HG03460 (cell line): ENCODE results near the gene RNPS1.

Experiments
- ATAC-seq: cut with Tn5 transposase; IDR thresholded peaks from one replicate; pipeline ENCODE4 v1.9.1; 2021; ENCODE audit not compliant: unreplicated experiment

The RNPS1 gene

DNA sequence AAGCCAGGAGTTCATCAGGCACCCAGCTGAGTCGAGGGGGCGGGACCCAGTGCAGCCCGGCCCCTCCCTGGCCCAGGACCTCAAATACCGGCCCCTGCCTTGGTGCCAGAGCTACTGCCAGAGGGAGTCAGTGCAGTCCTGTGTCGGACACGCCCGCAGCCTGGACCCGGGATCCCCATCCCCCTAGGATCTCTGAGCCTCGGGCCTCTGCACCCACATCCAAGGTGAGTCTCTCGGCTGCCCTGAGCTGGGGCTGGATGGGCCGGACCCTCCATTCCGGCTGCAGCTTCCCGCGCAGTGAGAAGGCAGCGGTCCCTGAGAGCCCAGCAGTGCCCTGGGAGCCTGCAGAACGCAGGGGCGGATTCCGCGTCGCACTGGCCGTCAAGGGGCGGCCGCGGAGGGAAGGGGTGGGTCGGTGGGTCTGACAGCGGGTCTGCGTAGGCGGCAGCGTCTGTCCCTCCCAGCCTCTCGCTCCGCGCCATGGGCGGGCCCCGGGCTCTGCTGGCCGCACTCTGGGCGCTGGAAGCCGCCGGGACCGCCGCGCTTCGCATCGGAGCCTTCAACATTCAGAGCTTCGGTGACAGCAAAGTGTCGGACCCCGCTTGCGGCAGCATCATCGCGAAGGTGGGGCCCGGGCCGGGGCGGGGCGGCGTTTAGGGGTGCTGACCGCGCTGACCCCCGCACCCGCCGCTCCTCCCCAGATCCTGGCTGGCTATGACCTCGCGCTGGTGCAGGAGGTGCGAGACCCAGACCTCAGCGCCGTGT lies 31.4 kb downstream of the RNPS1 start, which contains the start of gene DNASE1L2:
TSS of gene DNASE1L2 (plus strand) at position 108 of the 765 bp plus-strand sequence. CDS start at position 481, 373 bp downstream.
- no peak for ATAC-seq

DNA sequence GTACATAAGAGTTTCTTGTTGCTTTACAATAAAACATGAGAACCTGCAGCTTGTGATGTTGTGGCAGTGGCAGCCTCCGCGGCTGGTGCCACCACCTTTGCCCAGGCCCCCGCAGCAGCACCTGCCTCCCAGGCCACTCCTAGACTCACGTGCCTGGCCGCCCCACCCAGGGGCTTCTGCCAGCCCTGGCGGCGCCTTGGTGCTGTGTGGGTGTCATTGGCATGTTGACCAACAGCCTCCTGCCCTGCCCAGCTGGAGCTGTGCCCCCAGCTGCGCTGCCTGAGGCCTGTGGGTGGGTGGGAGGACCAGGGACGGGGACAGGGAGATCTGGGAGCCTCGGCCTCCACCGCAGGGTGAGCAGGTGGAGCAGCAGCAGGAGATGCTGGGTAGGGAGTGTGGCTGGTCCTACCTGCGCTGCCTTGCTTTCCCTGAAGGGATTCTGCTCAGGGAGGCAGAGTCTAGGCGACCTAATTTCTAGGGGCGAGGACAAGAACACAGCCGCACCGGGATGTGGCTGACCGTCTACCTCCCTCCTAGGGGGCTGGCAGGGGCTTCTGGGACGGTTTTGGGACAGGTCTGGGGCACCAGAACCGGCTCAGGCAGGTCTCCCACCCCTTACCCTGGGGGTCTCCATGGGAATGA lies 32.1 kb downstream of the RNPS1 start:
- no peak for ATAC-seq

DNA sequence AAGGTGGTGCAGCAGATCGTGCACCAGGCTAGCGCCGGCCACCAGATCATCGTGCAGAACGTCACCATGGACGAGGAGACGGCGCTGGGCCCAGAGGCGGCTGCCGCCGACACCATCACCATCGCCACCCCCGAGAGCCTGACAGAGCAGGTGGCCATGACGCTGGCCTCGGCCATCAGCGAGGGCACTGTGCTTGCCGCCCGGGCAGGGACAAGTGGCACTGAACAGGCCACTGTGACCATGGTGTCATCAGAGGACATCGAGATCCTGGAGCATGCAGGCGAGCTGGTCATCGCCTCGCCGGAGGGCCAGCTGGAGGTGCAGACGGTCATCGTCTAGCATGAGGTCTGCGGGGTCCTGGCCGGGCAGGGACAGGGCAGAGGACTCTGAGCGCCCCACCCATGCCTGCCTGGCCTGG lies 32.7 kb downstream of the RNPS1 start:
- no peak for ATAC-seq

DNA sequence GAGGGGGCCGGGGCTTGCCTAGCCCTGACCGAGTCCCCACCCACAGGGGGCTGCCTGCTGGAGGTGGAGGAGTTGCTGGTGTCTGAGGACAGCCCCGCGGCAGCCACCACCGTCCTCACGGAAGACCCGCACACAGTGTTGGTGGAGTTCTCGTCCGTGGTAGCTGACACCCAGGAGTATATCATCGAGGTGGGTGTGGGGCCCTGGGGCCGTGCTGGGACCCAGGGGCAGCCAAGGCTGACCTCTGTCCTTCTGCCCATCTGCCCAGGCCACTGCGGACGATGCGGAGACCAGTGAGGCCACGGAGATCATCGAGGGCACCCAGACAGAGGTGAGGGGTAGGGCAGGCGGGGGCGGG lies 33.1 kb downstream of the RNPS1 start:
- no peak for ATAC-seq

DNA sequence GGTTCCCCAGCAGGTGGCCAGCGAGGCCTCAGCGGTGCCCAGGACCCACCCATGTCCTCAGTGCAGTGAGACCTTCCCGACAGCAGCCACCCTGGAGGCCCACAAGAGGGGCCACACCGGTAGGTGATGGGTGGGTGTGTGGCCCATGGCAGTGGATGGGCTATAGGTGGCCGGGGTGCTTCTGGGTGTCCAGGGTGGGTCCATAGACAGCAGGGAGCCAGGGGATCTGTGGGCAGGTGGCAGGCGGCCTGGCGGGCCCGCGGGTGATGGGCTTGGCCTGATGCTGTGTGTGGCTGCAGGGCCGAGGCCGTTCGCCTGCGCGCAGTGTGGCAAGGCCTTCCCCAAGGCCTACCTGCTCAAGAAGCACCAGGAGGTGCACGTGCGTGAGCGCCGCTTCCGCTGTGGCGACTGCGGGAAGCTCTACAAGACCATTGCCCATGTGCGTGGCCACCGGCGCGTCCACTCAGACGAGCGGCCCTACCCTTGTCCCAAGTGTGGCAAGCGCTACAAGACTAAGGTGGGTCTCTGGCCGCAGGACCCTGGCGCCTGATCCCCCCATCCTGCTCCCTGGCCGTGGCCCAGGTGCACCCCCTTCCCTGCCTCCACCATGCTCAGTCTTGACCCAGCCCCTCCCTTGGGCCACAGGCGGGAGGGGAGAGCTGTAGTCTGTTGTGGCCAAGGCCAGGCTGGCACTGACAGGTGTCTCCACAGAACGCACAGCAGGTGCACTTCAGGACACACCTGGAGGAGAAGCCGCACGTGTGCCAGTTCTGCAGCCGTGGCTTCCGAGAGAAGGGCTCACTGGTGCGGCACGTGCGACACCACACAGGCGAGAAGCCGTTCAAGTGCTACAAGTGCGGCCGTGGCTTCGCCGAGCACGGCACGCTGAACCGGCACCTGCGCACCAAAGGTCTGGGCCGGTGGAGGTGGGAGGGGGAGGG lies 33.8 kb downstream of the RNPS1 start:
- no peak for ATAC-seq

DNA sequence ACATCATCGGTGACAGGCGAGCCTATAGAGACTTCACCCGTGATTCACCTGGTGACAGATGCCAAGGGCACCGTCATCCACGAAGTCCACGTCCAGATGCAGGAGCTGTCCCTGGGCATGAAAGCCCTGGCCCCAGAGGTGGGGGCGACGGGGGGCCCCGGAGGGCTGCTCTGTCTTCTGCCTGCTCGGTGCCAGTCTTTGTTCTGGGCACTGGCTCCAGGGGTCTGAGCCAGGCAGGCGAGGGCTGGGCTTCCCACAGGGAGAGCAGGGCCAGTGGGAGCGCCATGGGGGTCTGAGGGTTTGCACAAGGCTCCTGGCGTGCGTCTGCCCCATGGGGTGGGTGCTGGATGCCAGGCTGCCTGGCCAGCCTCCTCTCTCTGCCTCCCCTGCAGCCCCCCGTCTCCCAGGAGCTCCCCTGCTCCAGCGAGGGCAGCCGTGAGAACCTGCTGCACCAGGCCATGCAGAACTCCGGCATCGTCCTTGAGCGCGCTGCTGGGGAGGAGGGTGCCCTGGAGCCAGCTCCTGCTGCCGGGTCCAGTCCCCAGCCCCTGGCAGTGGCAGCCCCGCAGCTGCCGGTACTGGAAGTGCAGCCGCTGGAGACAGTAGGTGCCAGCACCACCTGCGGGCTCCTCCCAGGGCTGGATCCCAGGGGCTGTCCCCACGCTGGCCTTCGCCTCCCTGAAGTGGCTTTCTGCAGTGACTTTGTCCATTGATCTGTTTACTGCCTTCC lies 34.7 kb downstream of the RNPS1 start:
- ATAC-seq, result no peak

DNA sequence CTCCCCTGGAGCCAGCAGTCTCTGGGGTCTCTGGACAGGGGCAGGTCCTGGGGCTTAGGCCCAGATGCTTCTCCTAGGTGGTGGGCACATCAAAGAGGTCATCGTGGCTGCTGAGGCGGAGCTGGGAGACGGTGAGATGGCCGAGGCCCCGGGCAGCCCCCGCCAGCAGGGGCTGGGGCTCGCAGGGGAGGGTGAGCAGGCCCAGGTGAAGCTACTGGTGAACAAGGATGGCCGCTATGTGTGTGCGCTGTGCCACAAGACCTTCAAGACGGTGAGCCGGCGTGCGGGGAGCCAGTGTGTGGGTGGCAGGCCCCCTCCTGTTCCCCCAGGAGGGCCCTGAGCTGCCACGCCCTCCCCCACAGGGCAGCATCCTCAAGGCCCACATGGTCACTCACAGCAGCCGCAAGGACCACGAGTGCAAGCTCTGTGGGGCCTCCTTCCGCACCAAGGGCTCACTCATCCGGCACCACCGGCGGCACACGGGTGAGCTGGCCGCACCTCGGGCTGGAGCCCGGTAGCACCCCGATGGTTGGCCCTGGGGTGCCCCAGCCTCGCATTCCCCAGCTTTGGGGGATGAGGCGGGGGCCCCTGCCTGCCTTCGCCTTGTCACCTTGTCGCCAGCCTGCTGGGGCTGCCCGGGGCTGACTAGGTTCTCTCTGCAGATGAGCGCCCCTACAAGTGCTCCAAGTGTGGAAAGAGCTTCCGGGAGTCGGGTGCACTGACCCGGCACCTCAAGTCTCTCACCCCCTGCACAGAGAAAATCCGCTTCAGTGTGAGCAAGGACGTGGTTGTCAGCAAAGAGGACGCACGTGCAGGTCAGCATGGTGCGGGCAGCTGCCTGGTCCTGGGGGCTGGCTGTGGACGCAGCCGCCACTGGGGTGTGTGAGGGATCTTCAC lies 35.6 kb downstream of the RNPS1 start:
- no peak for ATAC-seq

DNA sequence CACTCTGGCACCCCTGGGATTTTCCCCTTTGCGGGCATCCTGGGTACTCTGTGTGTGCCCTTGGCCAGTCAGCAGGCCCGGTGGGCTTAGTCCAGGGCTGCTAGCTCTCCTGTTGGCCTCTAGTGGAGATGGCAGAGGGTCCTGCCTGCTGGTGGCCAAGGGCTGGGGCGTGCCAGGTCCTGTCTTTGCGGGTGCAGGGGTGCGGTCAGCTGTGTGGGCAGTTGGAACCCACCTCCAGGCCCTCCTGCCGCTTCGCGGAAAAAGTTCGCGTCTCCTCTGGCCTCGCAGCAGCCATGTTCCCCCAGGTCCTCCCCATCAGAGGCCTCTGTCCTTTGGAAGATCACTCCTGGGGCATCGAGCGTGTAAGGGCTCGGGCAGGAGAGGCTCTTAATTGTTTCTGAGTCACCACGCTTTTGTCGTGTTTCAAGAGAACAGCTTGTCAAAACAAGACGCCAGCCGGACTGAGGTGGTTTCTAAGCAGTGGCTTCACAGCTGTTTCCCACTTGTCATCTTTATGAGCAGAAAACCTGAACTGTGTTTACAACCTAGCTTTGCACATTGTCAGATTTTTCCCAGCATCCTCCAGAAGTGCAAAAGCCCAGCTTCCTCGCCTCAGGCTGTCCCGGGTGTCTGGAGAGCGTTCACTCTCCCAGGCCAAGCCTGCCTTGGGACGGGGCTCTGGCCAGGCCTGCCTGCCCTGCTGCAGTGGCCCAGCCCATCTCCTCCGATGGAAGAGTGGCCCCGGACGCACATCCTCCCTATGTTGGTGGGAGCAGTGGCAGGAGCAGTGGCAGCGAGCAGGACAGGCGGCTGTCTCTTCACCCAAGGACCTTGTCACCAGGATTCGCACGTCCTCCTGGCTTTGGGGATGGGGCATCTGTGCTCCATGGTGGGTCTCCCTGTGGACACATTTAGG lies 36.7 kb downstream of the RNPS1 start:
- ATAC-seq, result no peak

DNA sequence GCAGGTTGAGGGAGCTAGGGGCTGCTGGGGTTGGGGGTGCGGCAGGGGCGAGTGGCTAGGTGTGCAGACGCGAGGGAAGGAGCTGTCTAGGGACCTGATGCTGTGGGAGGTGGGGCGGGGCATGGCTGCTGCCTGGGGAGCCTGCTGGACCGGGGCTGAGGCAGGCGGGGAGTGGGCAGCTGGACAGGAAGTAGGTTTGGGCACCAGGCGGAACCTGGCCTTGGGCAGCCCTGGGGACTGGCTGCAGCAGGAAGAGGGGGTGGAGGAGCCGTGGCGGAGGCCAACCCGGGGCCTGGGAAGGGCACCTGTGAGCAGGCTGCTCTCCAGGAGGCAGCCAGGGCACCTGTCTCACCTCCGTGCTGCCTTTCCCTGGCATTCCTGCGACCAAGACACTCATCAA lies 37.5 kb downstream of the RNPS1 start:
- no peak for ATAC-seq

DNA sequence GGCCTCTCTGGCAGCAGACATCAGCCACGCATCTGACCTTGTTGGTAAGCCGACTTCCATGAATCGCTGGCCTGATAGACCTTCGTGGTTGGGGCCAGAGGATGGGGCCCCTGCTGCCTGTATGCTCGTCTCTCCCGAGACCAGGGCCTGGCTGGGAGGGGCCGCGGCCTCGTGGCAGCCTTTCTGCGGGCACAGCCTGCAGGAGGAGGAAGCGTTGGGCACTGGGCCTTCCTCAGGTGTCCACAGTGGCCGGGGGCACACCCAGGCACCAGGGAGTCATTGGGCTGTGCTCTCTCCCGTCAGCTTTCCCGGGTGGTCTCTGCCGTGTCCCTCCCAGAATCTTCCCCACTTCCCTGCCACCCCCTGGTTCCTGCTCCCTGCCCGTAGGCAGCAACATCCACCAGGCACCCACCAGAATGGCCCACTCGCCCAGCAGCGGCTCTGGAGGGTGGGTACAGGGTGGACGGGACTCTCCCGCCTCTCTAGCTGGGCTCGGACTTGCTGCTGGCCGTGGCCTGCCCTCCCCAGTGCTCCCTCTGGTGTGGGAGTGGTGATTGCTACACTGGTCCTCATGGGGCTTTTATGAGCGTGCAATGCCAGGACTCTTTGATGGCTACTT lies 38.2 kb downstream of the RNPS1 start:
- no peak for ATAC-seq

DNA sequence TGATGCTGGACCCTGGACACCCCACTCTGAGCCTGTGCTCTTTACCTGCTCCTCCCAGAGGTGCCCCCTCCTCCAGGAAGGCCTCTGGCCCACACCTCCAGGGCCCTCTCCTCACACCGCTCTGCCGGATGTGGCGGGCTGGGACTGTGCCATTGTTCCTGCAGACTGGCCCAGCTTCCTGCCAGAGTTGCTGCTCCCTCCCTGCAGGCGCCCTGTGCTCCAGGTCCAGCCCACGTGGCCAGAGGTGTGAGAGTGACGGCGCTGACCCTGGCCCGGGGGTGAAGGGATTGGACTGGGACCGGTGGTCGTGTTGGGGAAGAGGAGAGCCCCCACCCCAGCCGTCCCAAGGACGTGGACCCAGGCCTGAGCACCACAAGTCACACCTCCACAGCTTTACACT lies 38.8 kb downstream of the RNPS1 start:
- ATAC-seq, result no peak

DNA sequence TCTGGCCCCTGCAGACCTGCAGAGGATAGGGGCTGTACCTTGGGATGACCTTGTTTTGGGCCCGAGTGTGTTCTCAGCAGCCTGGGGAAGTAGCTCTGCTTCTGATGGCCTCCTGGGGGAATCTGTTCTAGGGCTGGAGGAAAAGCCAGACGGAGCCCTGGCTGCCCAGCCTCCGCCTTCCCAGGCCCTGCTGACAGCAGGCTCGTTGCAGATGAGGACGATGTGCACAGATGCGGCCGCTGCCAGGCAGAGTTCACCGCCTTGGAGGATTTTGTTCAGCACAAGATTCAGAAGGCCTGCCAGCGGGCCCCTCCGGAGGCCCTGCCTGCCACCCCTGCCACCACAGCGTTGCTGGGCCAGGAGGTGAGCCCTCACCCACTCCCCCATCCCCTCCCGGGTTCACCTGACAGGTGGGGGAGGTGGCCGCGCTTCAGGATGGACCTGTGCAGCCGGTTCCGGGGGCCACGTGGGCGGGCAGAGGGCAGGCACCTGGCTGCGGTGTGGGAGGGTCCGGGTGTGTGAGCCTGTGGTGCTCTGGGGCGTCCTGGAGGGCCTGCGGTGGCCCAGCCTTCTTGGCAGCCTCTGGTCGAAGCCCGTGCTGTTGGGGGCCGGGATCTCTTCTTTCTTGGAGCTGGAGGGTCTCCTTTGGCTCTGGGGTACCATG lies 39.6 kb downstream of the RNPS1 start:
- ATAC-seq, result no peak

DNA sequence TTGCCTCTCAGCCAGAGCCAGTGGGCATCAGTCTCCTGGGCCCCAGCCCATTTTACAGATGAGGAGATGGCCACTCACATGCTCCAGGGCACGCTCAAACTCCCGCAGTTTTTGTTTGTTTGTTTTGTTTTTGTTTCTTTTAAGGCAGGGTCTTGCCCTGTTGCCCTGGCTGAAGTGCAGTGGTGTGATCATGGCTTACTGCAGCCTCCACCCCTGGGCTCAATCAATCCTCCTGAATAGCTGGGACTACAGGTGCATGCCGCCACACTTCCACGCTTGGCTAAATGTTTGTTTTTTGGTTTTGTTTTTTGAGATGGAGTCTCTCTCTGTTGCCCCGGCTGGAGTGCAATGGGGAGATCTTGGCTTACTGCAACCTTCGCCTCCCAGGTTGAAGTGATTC lies 41.0 kb downstream of the RNPS1 start:
- ATAC-seq, result no peak

DNA sequence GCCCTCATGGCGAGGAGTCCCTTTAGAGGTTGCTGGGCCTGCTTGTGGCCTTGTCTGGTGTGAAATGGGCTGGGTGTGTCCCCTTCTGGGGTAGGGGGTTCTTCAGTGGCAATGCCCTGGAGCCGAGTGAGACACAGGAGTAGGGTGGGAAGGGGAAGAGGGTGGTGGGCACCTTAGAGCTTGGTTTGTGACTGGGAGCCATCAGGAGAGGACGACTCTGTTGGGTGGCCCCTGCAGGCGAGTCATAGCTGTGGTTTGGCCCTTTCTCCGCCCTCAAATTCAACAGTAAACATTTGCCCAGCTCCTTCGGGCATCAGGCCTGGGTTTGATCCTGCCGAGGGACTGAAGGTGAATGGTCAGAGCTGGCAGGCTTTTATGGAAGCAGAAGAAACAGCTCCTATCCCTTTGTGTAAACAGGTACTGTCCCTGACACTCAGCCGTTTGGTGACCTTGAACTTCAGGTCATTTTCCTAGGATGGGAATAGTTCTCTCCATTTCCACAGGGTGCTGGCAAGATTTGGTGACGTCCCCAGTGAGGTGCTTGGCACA lies 41.6 kb downstream of the RNPS1 start:
- no peak for ATAC-seq

DNA sequence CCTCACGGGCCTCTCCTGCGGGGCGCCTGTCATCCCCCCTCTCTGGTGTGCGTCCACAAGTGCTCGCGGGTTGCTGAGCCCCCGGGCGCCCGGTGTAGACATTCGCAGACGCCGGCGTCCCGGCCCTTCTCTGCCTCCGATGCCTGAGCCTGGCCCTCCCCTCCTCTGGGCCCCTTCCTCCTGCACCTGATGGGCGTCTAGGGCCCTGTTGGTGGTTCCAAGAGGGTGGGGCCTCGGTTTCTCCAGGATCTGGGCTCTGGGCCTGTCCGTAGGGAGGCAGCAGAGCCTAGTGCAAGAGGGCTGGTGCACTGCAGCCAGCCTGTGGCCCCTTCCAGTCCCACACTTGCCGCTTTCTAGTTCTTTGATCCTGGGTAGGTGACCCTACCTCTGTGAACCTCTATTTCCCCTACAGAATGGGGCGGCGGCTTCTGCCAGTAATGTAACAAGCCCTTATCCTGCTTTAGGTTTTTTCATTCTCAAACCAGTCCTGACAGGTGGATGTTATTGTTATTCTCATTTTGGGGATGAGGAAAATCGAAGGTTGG lies 43.9 kb downstream of the RNPS1 start:
- ATAC-seq, result peak; percentile 11

DNA sequence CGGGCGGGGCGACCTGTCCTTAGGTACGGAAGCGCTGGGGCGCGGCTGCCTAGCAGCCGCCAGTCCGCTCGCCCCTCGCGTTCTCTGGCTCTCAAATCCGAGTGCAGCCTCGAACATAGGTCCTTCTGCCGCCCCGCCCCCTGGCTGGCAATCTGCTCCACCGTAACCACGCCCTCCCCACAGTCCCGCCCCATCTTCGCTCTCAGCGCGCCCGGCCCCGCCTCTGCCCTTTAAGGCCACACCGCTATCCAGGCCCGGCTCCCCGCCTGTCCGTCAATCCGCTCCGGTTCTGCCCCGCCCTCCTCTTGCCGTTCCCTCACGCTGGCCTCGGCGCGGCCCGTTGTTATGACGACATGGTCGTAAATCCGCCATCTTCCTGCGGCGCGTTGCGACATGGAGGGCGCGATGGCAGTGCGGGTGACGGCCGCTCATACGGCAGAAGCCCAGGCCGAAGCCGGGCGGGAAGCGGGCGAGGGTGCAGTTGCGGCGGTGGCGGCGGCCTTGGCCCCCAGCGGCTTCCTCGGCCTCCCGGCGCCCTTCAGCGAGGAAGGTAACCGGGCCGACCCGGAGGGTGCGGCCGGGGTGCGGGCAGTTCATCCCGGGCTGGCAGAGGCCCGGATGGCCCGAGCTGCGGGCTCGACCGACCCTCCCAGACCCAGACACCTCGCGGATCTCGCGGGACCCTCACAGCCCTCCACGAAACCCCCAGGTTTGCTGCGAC lies 44.5 kb downstream of the RNPS1 start, which contains the start of gene E4F1:
TSS of gene E4F1 (plus strand) at position 371 of the 721 bp plus-strand sequence. CDS start at position 394, 23 bp downstream.
- ATAC-seq, result peak; percentile 95
